Mesendoderm (in vitro differentiated cells): ENCODE measurements around the gene ZNF483.
"Not testable (repeated sequence)": the region's sequence is repeated elsewhere in the genome, so short reads cannot be mapped to it uniquely, and the experiment has no call there.

Source experiments
- DNase-seq: peaks from one replicate; pipeline ENCODE4 v3.0.0; 2013
- H2AK5ac ChIP-seq: 2 replicates; pipeline ENCODE4 v1.6.1; 2013; ENCODE audit warnings: low read length, inconsistent platforms
- H2BK120ac ChIP-seq: 2 replicates; pipeline ENCODE4 v1.6.1; 2013; ENCODE audit warnings: low read depth, mild to moderate bottlenecking, low read length, moderate library complexity, mixed read lengths
- H2BK15ac ChIP-seq: replicated peaks from 2 replicates; pipeline ENCODE4 v1.6.1; 2013; ENCODE audit warnings: low read depth, mild to moderate bottlenecking, moderate library complexity
- H2BK5ac ChIP-seq: 2 replicates; pipeline ENCODE4 v1.6.1; 2013; ENCODE audit warnings: low read length, inconsistent platforms
- H3K18ac ChIP-seq: 2 replicates; pipeline ENCODE4 v1.6.1; 2013; ENCODE audit warnings: mild to moderate bottlenecking, low read length, mixed read lengths
- H3K23ac ChIP-seq: one replicate; pipeline ENCODE4 v1.6.1; 2013; ENCODE audit warnings: low read length
- H3K27ac ChIP-seq: 2 replicates; pipeline ENCODE4 v1.5.1; 2013; ENCODE audit warnings: low read depth, mild to moderate bottlenecking, inconsistent platforms, low read length, moderate library complexity
- H3K27me3 ChIP-seq: 2 replicates; pipeline ENCODE4 v1.6.1; 2013; ENCODE audit warnings: low read length, control low read depth, mild to moderate bottlenecking, inconsistent platforms; ENCODE audit not compliant: insufficient read depth, poor library complexity
- H3K36me3 ChIP-seq: 2 replicates; pipeline ENCODE4 v1.6.1; 2013; ENCODE audit warnings: low read length, inconsistent platforms; ENCODE audit not compliant: control insufficient read depth, insufficient read depth
- H3K4ac ChIP-seq: one replicate; pipeline ENCODE4 v1.6.1; 2013; ENCODE audit warnings: low read depth, mild to moderate bottlenecking, low read length, moderate library complexity
- H3K4me1 ChIP-seq: 2 replicates; pipeline ENCODE4 v1.6.1; 2013; ENCODE audit warnings: low read depth, low read length, inconsistent platforms; ENCODE audit not compliant: control insufficient read depth
- H3K4me2 ChIP-seq: 2 replicates; pipeline ENCODE4 v1.6.1; 2013; ENCODE audit warnings: low read length
- H3K4me3 ChIP-seq: 2 replicates; pipeline ENCODE4 v1.5.1; 2013; ENCODE audit warnings: mild to moderate bottlenecking, low read length
- H3K56ac ChIP-seq: one replicate; pipeline ENCODE4 v1.6.1; 2013; ENCODE audit warnings: low read length
- H3K79me1 ChIP-seq: 2 replicates; pipeline ENCODE4 v1.6.1; 2013; ENCODE audit warnings: low read length, inconsistent platforms
- H3K79me2 ChIP-seq: 2 replicates; pipeline ENCODE4 v1.6.1; 2013; ENCODE audit warnings: mild to moderate bottlenecking, low read length; ENCODE audit not compliant: control insufficient read depth, insufficient read depth
- H3K9ac ChIP-seq: 2 replicates; pipeline ENCODE4 v1.6.1; 2013; ENCODE audit warnings: low read length, inconsistent platforms
- H4K5ac ChIP-seq: one replicate; pipeline ENCODE4 v1.6.1; 2013; ENCODE audit warnings: low read length
- H4K8ac ChIP-seq: one replicate; pipeline ENCODE4 v1.6.1; 2013; ENCODE audit warnings: low read depth, mild to moderate bottlenecking, control low read depth, low read length, moderate library complexity
- WGBS: extraction: QIAGEN DNeasy Blood & Tissue Kit; methylation state at CpG from one replicate; pipeline ENCODE4 v1.1.7; 2013; ENCODE audit warnings: low lambda C conversion rate, missing lambda C conversion rate; ENCODE audit not compliant: insufficient coverage; ENCODE audit errors: extremely low coverage; 5-methylcytosine and 5-hydroxymethylcytosine counted together

Gene ZNF483

DNA sequence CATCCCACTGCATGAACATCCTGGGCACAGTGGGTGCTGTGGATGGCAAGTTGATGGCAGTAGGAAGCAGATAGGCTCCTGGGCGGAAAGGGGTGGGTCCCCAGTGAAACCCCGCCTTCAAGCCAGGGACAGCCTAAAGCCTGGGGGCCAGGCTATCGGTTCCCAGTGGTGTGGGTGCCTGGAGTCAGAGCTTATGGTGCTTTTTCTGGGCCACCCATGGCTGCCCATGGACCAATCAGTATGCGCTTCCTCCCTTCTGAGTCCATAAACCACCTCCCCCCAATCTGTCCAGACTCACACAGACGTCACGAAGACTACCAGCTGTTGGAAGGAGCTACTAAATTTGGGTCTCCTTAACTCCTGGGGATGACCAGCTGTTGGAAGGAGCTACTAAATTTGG, 23.3 kb upstream of the ZNF483 start:
- Histone ChIP-seq H2BK15ac (no peak overlapping the region), H3K27ac (no peak overlapping the region), H2BK5ac (no peak overlapping the region), H4K8ac (no peak overlapping the region), H3K4me3 (no peak overlapping the region), H3K27me3 (no peaks in the 10 kb centered on the region), H4K5ac (no peak overlapping the region), H3K18ac (no peak overlapping the region), H3K36me3 (no peaks in the 10 kb centered on the region), H3K23ac (no peak overlapping the region), H3K4me1 (no peaks in the 10 kb centered on the region), H3K79me1 (no peaks in the 10 kb centered on the region), H2BK120ac (no peak overlapping the region), H3K56ac (no peak overlapping the region), H3K79me2 (no peaks in the 10 kb centered on the region), H3K4ac (no peak overlapping the region), H2AK5ac (no peak overlapping the region), H3K4me2 (no peak overlapping the region), H3K9ac (no peak overlapping the region)
- no CpG with 5 or more reads among the region's 6 CpGs for WGBS
- no peak for DNase-seq

DNA sequence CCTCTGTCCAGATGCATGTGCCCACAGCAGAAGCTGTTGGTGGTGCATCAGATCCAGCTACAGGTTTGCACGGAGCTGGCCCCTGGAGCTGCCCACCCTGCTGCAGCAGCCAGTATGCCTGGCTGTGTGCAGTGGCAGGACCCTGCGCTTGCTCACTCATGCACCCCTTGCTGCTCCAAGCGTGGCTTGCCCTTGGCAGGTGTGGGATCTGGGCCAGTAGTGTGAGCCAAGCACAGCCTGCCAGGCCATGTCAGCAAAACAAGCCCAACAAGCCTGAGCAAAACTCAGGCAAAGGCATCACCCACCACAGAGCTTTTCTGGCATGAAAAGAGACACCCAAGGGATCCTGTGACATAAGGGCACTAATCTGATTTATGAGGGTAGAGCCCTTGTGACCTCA, 22.5 kb upstream of the ZNF483 start:
- no peak overlapping the region for H3K9ac ChIP-seq
- H3K4me2 ChIP-seq, result no peak overlapping the region
- no peaks in the 10 kb centered on the region for H3K36me3 ChIP-seq
- H4K8ac ChIP-seq, result no peak overlapping the region
- no peak overlapping the region for H2BK15ac ChIP-seq
- WGBS, result no CpG with 5 or more reads among the region's 3 CpGs
- H3K56ac ChIP-seq, result no peak overlapping the region
- no peaks in the 10 kb centered on the region for H3K79me2 ChIP-seq
- H4K5ac ChIP-seq, result no peak overlapping the region
- no peak overlapping the region for H2BK5ac ChIP-seq
- H2BK120ac ChIP-seq, result no peak overlapping the region
- no peak for DNase-seq
- no peak overlapping the region for H2AK5ac ChIP-seq
- no peak overlapping the region for H3K4ac ChIP-seq
- no peaks in the 10 kb centered on the region for H3K79me1 ChIP-seq
- H3K23ac ChIP-seq, result no peak overlapping the region
- H3K4me1 ChIP-seq, result no peaks in the 10 kb centered on the region
- no peak overlapping the region for H3K18ac ChIP-seq
- H3K27ac ChIP-seq, result no peak overlapping the region
- no peaks in the 10 kb centered on the region for H3K27me3 ChIP-seq
- no peak overlapping the region for H3K4me3 ChIP-seq

DNA sequence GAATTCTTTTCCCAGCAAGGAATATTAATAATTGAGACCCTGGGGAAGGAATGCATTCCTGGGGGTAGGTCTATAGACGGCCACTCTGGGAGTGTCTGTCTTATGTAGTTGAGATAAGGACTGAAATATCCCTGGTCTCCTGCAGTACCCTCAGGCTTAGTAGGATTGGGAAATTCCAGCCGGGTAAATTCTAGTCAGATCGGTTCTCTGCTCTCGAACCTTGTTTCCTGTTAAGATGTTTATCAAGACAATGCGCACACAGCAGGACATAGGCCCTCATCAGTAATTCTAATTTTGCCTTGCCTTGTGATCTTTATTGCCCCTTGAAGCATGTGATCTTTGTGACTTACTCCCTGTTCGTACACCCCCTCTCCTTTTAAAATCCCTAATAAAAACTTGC, 13.4 kb upstream of the ZNF483 start:
- not testable (repeated sequence) for H4K8ac ChIP-seq, H3K4me1 ChIP-seq, DNase-seq, H2BK15ac ChIP-seq, H3K9ac ChIP-seq, H3K18ac ChIP-seq, H2BK5ac ChIP-seq, H3K79me2 ChIP-seq, H4K5ac ChIP-seq, H3K79me1 ChIP-seq, H3K23ac ChIP-seq, H3K27me3 ChIP-seq, H3K4me2 ChIP-seq, H3K56ac ChIP-seq, H3K4me3 ChIP-seq, H3K27ac ChIP-seq, H2AK5ac ChIP-seq, H3K36me3 ChIP-seq, H3K4ac ChIP-seq, H2BK120ac ChIP-seq
- WGBS, result no CpG with 5 or more reads among the region's 6 CpGs

DNA sequence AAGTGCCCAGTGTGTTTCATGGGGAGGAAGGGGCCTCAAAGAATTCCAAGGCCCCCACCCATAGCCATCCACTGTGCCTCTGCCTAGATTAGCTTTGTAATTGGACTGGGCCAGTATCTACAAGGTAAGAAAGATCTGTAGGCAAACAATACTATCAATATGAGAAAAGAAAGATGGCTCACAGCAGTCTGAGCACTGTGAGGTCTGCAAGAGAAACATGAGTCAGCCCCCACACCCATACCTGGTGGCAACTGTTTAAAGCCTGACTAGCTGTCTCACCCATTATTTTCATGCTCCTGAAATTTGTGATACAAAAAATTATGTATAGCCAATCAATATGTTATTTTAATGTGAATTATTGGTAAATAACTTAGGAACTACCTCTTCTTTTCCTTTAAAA, 10.0 kb upstream of the ZNF483 start:
- no peak overlapping the region for H3K27ac ChIP-seq

DNA sequence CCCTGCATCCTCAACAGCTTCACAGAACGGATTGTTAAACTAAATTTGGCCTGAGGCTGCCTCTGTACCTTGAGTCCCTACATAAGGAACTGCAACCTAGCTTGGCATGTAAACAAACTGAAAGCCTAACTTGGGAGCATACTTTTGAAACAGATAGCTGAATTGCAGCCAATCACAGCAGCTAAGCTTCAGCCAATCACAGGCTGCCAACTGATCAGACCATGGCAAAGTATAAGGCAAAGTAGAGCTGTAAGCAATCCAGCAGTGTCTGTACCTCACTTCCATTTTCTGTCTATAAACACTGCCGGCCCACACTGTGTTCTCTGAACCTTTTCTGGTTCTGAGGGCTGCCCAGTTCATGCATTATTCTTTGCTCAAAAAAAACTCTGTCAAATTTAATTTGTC, 8.9 kb upstream of the ZNF483 start:
- Histone ChIP-seq H3K18ac (no peak overlapping the region), H4K8ac (no peak overlapping the region), H4K5ac (no peak overlapping the region), H3K56ac (no peak overlapping the region), H3K4me2 (no peak overlapping the region), H3K79me2 (no peaks in the 10 kb centered on the region), H3K36me3 (no peaks in the 10 kb centered on the region), H3K23ac (no peak overlapping the region), H3K4me1 (no peaks in the 10 kb centered on the region), H3K4ac (no peak overlapping the region), H3K27me3 (no peaks in the 10 kb centered on the region), H3K9ac (no peak overlapping the region), H3K27ac (no peak overlapping the region), H3K79me1 (no peaks in the 10 kb centered on the region), H2BK15ac (no peak overlapping the region), H3K4me3 (no peak overlapping the region), H2BK120ac (no peak overlapping the region), H2BK5ac (no peak overlapping the region), H2AK5ac (no peak overlapping the region)
- no peak for DNase-seq
- WGBS, result no CpG with 5 or more reads among the region's 2 CpGs

More for the DNA sequence above, 10.0 kb upstream of the ZNF483 start:
- Histone ChIP-seq H2BK5ac (no peak overlapping the region), H3K23ac (no peak overlapping the region), H4K5ac (no peak overlapping the region), H3K18ac (no peak overlapping the region), H3K4ac (no peak overlapping the region), H3K4me1 (no peaks in the 10 kb centered on the region), H4K8ac (no peak overlapping the region), H3K4me2 (no peak overlapping the region), H2AK5ac (no peak overlapping the region), H2BK15ac (no peak overlapping the region), H3K79me2 (no peaks in the 10 kb centered on the region), H3K79me1 (no peaks in the 10 kb centered on the region), H3K9ac (no peak overlapping the region), H3K36me3 (no peaks in the 10 kb centered on the region), H3K4me3 (no peak overlapping the region), H2BK120ac (no peak overlapping the region), H3K56ac (no peak overlapping the region), H3K27me3 (no peaks in the 10 kb centered on the region)
- DNase-seq, result no peak

DNA sequence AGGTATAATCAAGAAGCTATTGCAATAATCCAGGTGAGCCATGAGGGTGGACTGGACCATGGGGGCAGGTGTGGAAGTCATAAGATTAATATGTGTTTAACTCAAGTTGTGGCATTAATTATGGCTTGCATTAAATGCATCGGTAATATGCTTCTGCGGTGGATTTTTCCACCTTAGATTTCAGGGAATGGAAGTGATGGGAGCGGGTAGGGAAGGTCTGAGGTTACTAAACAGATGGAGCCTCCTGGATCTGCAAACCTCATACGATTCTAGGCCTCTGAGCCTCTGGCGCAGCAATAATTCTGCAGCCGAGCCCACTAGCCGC, 286 bp upstream of the ZNF483 start:
- no CpG with 5 or more reads among the region's 7 CpGs for WGBS
- no peak overlapping the region for H3K27ac ChIP-seq
- H3K4me2 ChIP-seq, result peak overlapping the region; percentile 58
- H3K9ac ChIP-seq, result peak overlapping the region; percentile 70
- no peak overlapping the region for H4K8ac ChIP-seq
- H3K4ac ChIP-seq, result no peak overlapping the region
- H4K5ac ChIP-seq, result no peak overlapping the region
- no peak overlapping the region for H2BK15ac ChIP-seq
- H3K36me3 ChIP-seq, result no peaks in the 10 kb centered on the region
- H3K56ac ChIP-seq, result peak overlapping the region; percentile 87
- no peak overlapping the region for H2BK5ac ChIP-seq
- H3K79me2 ChIP-seq, result no peaks in the 10 kb centered on the region
- no peak for DNase-seq
- H3K23ac ChIP-seq, result no peak overlapping the region
- H3K18ac ChIP-seq, result no peak overlapping the region
- H3K4me1 ChIP-seq, result peaks cover 3% of the 10 kb centered on the region
- H3K4me3 ChIP-seq, result no peak overlapping the region
- no peak overlapping the region for H2BK120ac ChIP-seq
- no peaks in the 10 kb centered on the region for H3K27me3 ChIP-seq
- no peak overlapping the region for H2AK5ac ChIP-seq
- no peaks in the 10 kb centered on the region for H3K79me1 ChIP-seq
